ENCODE data around the gene SS18L1.
"Not testable (repeated sequence)": the region's sequence is repeated elsewhere in the genome, so short reads cannot be mapped to it uniquely, and the experiment has no call there.

Gene SS18L1

DNA sequence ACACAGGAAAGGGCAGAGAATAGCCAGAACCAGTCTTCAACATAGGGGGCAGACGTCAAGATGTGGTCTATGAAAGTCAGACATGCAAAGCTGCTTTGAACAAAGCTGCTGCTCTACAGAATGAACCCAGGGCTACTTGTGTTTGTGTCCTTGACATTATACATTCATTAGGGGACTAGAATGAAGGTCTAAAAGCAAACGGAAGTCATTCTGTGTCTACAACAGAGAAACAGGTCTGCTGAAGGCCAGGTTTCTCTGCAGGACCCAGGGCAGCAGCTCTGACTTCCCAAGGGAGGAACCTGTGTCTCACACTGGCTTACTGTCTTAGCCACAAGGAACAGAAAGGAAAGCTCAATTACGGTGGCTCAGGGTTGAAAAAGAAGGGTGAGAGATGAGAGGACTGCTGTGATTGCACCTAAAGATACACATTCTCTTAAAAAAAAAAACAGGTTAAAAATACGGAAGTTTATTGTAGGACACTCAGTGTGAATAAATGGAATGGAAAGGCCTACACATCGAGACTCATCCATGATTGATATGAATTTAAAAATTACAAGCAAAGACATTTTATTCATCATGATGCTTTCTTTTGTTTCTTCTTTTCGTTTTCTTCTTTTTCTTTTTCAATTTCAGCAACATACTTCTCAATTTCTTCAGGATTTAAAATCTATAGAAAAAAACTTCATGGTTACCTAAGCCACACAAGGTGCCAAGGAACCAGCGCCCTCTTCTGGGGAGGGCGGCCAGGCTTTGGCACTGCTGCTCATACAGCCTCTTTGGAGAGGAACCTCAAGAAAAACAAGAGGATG is 7.1 kb upstream of the SS18L1 start:
- DNase-seq, result peak in 18 of 56 donors; percentile 9 to 71 (median 26)

DNA sequence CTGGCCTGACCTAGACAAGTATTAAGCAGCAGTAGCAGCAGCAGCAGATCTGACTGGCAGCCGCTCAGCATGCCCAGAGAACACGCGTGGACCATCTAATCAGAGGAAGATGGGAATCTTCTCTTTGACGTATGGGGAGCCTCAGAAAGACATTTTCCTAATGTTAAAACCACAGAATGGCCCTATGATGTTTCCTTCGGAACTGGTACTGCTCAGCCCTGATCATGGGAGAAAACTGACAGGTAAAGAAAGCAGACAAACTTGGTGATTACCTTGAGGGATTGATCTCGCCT is 6.5 kb upstream of the SS18L1 start:
- DNase-seq, result no peak

DNA sequence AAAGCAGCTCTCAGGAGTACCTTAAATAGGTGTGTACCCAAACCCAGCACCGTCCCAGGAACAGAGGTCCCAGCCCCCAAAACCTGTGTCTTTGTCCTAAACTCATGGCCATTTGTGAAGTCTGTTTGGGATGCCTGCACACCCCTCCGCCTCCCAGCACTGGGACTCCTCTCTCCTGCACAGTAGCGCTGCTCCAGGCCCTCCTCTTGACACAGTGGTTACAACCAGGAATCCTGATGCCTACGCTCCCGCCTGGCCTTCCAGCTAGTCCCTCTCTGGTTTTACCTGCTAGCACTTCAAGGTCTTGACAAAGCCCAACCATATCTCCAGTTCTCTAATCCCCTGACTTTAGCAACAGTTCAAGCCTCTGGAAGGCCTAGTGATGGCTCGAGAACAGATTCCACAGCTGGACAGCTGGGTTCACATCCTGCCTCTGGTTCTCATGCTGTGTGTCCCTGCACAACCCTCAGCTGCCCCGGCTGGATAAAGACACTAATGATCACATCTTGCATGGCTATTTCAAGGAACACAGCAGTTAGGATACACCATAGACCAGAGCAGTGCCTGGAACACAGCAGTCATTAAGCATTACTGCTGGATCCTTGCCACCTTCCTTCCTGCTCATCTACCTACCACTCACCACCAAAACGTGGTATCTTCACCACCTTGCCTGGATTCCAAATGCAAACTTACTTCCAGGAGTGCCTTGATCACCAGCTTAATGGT is 5.9 kb upstream of the SS18L1 start:
- no peak for DNase-seq

DNA sequence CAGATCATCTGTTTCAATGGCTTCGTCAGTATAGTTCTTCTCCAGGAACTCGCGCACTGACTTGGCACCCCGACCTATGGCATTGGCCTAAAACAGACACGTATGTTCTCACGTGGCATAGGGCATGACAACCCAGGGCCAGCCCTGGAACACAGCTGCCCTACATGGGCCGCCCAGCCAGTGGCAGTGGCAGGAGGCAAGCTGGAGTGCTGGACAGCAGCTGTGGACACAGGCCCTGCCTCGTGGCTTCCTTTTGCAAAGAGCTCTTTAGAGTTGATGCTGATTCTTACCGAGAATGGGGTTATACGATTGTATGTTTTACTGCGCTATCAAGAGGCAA is 5.4 kb upstream of the SS18L1 start:
- no peak for DNase-seq

- DNase-seq, result no peak
Observed at GRCh38 chr20:62138912-62139311, 4.7 kb upstream of the SS18L1 start.

GRCh38 chr20:62139636-62140035 is 3.9 kb upstream of the SS18L1 start:
- no peak for DNase-seq

- no peak for DNase-seq
Observed at GRCh38 chr20:62141043-62141396, 2.5 kb upstream of the SS18L1 start.

GRCh38 chr20:62141397-62142251 is 1.9 kb upstream of the SS18L1 start:
- DNase-seq, result peak in 2 of 56 donors; percentile 6 to 9

- peak in 3 of 56 donors; percentile 46 to 56 (median 48) for DNase-seq
Observed at GRCh38 chr20:62142252-62143080, 1.1 kb upstream of the SS18L1 start.

GRCh38 chr20:62143957-62144825 is 622 bp downstream of the SS18L1 start:
- DNase-seq, result peak in 16 of 56 donors; percentile 8 to 51 (median 36)

- no peak for DNase-seq
Observed at GRCh38 chr20:62145688-62146018, 2.1 kb downstream of the SS18L1 start.

DNA sequence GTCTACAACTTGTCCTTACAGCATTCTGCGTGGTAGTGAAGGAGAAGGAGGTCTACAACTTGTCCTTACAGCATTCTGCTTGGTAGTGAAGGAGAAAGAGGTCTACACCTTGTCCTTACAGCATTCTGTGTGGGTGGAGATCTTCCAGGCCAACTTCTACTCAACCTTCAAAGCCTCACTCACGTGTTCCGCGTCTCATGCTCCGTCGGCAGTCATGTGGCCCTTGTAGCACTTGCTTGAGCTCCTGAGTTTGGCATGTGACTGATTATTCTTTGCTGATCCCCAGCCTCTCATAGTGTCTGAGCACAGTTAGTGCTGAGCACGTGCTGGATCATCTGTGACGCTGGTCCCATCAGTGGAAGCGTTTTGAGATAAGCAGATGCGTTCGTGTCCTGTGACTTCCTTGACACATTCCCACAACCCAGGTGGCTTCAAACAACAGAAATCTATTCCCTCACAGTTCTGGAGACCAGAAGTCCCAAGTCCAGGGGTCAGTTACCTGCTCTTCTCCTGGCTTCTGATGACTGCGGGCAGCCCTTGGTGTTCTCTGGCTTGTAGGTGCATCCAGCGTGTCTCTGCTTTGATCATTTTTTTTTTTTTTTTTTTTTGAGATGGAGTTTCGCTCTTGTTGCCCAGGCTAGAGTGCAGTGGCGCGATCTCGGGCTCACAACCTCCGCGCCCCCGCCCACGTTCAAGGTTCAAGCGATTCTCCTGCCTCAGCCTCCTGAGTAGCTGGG is 2.6 kb downstream of the SS18L1 start:
- no peak for DNase-seq

GRCh38 chr20:62147125-62147524 is 3.6 kb downstream of the SS18L1 start:
- DNase-seq, result no peak

DNA sequence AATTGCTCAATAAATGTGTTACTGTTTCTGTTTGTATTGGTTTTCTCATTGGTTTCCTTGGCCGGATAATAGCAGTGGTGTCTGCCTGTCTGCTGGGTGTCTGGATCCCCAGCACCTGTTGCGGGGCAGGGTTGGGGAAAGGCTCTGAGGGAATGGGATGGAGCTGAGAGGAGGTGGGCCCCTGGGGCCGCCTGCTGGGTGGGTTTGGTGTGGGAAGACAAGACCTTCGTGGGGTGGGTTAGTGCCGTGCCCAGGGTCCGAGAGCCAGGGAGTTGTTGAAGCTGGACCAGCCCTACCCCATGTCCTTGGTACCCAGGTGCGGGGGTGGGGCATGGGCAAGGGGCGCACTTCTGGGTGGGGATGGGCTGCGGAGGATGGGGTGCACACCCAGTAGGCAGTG is 4.0 kb downstream of the SS18L1 start:
- DNase-seq, result no peak

DNA sequence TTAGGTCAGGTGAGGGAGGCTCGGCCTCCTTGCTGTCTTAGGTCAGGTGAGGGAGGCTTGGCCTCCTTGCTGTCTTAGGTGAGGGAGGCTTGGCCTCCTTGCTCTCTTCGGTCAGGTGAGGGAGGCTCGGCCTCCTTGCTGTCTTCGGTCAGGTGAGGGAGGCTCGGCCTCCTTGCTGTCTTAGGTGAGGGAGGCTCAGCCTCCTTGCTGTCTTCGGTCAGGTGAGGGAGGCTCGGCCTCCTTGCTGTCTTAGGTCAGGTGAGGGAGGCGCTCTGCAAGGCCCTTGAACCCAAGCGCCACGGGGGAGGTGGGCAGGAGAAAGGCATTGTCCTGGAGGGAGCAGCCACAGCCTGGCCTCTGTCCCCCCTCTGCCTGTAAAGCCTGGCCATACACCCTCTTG is 4.8 kb downstream of the SS18L1 start:
- not testable (repeated sequence) for DNase-seq

GRCh38 chr20:62148908-62149314 is 5.3 kb downstream of the SS18L1 start:
- DNase-seq, result no peak

- peak in 7 of 56 donors; percentile 8 to 49 (median 23) for DNase-seq
Observed at GRCh38 chr20:62149532-62150309, 6.2 kb downstream of the SS18L1 start.

GRCh38 chr20:62150310-62150575 is 6.7 kb downstream of the SS18L1 start:
- no peak for DNase-seq

DNA sequence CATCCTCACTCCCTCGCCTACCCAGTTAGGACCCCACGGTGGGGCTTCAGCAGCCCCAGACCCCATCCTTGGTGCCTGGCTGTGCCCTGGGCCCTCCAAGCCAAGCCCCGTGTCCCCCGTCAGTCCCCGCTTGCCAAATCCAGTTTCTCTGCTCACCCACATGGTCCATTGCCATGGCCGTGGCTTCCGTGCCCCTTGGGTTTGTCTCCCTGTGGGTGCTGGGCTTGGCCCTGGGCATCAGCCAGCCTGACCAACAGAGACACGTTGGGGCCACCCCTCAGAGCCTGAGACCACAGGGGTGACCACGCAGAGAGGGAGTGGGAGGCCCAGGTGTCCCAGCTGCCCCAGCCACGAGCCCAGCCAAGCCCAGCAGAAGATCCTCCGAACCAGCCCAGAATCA is 7.7 kb downstream of the SS18L1 start:
- no peak for DNase-seq

Measured in amygdala (tissue), 56 donors.